GM19455 (cell line): ENCODE results near the gene CACNG8.
"Not testable (repeated sequence)": the region's sequence is repeated elsewhere in the genome, so short reads cannot be mapped to it uniquely, and the experiment has no call there.

Experiments used
- ATAC-seq: cut with Tn5 transposase; IDR thresholded peaks from one replicate; pipeline ENCODE4 v1.9.1; 2021; ENCODE audit not compliant: unreplicated experiment

CACNG8 gene

DNA sequence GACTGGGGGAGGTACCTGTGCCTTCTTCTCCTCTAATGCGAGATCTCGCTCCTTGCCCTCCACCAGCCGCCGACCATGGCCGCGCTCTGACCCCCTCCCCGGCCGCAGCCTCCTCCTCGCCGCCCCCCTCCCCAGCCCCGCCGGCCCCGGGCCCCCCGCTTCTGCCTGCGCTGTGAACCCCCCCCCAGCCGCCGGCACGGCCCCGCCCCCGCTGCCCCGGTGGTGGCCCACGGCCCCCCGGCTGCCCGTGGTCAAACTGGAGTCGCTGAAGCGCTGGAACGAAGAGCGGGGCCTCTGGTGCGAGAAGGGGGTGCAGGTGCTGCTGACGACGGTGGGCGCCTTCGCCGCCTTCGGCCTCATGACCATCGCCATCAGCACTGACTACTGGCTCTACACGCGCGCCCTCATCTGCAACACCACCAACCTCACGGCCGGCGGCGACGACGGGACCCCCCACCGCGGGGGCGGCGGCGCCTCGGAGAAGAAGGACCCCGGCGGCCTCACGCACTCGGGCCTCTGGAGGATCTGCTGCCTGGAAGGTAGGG is at the start of gene CACNG8:
CACNG8 (plus strand) TSS at position 51 of the 545 bp plus-strand sequence.
- no peak for ATAC-seq

- ATAC-seq, result no peak
These were observed 47.7 kb upstream of the CACNG8 start for GRCh38 chr19:53915000-53915399.

- ATAC-seq, result no peak
These were observed 46.7 kb upstream of the CACNG8 start for GRCh38 chr19:53916004-53916403.

GRCh38 chr19:53917356-53917755 is 45.4 kb upstream of the CACNG8 start:
- ATAC-seq, result no peak

- no peak for ATAC-seq
These were observed 35.0 kb upstream of the CACNG8 start for GRCh38 chr19:53927739-53928138.

DNA sequence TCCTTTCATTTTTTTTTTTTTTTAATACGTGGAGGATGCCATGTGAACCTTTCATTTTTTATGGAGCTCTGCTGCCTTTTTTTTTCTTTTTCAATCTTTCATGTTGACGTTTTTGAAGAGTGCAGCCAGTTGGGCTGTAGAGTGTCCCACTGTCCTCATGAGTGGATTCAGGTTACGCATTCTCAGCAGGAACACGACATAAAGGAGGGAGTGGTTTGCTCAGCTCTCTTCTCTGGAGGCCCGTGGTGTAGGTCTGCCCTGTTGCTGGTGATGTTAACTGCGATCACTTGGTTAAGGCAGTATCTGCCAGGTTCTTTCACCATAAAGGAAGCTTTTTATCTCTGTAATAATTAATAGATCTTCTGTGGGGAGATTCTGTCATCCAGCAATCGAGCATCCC is 26.7 kb upstream of the CACNG8 start:
- ATAC-seq, result no peak

- no peak for ATAC-seq
These were observed 20.5 kb upstream of the CACNG8 start for GRCh38 chr19:53942001-53942786.

GRCh38 chr19:53944416-53944815 is 18.3 kb upstream of the CACNG8 start:
- no peak for ATAC-seq

GRCh38 chr19:53944933-53945332 is 17.8 kb upstream of the CACNG8 start:
- ATAC-seq, result no peak

DNA sequence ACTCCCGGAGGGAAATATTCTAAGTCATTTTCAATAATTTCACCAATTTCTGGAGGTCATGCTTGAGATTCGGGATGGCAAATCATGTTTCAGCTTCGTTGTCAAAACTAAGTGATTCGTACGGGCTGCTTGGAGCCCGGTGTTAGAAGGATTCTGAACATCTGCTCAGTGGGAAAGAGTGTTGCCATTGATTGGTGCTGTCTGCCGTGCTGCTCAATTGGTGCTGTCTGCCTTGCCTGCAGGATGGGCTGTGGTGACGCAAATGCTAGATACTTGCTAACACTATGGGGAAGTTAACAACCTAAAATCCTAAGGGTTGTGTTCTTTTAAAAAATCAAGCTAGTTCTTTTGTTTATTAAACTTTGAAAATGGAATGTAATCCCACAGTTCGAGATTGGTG is 17.3 kb upstream of the CACNG8 start:
- ATAC-seq, result no peak

DNA sequence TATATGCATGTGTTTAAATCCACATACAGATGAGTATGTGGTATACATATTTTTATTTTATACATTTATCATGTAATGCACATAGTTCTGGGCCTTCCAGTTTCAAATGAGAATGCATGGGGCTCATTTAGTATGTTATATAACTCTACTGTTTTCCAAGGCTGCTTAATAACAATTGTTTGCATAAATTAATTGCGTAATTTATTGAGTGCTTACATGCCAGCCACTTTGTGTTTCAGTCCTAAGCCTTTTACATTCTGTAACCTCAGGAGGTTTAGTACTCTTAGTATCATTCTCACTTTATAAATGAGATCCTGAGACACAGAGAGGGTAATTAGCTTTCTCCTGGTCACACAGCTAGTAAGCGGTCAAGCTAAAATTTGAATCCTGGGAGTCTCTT is 16.7 kb upstream of the CACNG8 start:
- ATAC-seq, result no peak

DNA sequence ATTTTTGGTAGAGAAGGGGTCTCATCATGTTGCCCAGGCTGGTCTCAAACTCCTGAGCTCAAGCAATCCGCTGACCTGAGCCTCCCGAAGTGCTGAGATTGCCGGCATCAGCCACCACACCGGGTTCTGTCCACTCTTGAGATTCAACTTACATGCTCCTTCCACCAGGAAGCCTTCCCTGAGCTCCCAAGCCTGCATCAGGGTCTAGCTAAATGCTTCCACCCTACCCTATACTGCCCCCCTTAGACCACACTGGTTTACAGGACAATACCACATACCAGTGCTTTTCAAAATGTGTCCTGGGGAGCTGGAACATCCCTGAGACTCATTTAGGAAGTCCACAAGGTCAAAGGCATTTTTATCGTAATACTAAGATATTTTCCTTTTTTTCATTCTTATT is 15.1 kb upstream of the CACNG8 start:
- ATAC-seq, result no peak

DNA sequence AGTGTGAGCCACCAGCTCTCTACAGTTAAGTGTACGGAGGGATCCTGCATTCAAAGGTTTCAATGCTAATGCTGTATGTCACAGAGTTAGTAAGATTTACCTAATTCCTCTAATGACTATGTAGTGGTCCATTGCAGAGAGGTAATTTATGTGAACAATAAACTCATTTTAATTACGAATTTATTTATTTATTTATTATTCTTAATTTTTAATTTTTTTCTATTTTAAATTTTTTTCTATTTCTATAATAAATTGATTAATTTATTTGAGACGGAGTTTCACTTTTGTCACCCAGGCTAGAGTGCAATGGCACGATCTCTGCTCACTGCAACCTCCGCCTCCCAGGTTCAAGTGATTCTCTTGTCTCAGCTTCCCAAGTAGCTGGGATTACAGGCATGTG is 14.1 kb upstream of the CACNG8 start:
- ATAC-seq, result not testable (repeated sequence)

- no peak for ATAC-seq
These were observed 11.3 kb upstream of the CACNG8 start for GRCh38 chr19:53951436-53951835.

- ATAC-seq, result no peak
These were observed 10.8 kb upstream of the CACNG8 start for GRCh38 chr19:53951947-53952346.

DNA sequence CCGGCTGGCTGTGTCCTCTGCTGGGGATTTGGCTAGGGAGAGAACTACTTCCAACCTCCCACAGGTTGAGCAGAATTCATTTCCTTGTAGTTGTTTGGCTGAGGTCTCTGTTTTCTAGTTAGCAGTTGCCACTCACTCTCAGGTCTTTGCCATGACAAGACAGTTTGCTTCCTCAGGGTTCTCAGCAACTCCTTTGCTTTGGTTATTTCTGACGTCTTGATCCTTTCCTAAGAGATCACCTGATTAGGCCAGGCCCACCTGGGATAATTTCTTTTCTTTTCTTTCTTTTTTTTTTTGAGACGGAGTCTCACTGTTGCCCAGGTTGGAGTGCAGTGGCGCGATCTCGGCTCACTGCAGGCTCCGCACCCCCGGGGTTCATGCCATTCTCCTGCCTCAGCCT is 9.4 kb upstream of the CACNG8 start:
- no peak for ATAC-seq

DNA sequence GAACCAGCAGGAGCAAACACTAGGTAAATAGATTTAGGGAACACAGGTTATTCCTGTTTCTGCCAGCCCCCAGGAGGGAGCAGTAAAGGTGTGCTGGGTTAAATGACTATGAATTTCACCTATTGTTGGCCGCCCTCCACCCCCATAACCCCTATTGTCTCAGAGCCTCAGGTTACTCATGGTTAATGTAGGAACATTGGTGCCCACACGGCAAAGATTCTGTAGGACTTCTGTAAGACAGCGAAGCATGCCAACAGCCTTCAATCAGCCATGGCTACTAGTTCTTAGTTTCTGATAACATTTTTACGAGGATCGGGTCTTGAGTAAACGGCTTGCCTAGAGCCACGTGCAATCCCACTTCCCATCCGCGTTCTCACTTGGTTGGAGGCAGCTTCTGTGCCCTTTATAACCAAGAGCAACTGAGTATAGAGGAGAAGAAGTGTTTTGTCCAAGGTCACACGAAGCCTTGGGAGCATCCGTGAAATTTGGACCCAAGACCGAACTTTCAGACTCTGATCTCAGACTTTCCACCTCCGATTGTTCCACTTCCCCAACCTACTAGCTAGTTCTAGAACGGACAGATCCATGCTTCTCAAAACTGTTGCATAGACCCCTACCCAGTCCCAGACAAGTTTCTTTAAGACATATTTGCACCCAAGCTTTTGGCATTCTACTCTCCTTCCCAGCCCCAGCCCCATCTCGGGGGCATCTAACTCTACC is 5.1 kb upstream of the CACNG8 start:
- no peak for ATAC-seq

GRCh38 chr19:53958168-53958571 is 4.6 kb upstream of the CACNG8 start:
- no peak for ATAC-seq

GRCh38 chr19:53958823-53959757 is 3.6 kb upstream of the CACNG8 start:
- ATAC-seq, result no peak

DNA sequence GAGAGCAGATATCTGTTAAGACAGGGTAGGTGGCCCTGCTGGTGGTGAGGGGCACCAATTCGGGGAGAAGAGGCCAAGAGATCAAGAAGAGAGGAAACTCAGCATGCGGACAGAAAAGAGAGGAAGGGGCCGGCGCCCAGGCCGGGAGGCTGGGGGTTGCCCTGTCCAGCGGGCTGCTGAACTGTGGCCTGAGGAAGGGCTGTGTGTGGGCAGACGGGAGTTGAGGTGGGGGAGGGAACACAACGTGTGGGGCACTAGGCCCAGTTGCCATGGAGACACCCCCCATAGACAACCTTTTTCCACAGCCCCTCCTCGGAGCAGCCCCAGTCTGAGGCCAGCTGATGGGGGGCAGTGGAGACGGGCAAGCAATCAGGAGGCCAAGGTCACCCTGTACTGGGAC is 2.5 kb upstream of the CACNG8 start:
- ATAC-seq, result no peak

DNA sequence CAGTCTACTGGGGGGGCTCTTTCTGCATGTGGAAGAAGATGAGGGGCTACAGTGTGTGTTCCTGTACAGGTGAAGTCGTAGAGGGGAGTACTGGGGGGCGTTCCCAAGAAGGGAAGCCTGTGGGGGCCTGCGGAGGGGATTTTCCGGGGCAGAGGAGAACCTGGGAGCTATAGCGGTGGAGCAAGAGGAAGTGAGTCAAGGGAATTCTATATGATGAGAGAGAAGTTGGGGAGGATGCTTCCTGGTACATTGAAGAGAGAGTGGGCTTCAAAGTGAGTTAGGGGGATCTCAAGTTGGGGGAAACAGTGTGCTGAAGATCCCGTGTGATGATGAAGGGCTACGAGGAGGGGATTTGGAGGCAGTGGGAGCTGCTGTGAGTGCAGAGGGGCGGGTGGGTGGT is 1.9 kb upstream of the CACNG8 start:
- no peak for ATAC-seq
